Caco-2 (cell line): ENCODE measurements around the gene ANKMY1. TPM values are rescaled to one million over a fixed set of nuclear protein-coding genes. Genes with fewer than 3 reads are reported as not detected.
A peak's percentile ranks its signal among the peaks of the same experiment; 100 is the strongest.

Experiments used
- BruUV-seq: library from RNA; stranded (reverse); fragments of 400-500 nt; replicated peaks from 2 replicates; lab custom pipeline; 2021; lab: Mats Ljungman, UMichigan
- CTCF ChIA-PET: fragments of 300-600 bp; sonication (Branson Sonifier 250); formaldehyde crosslinking; loops from one replicate; lab custom pipeline; 2022; ENCODE audit warnings: antibody characterized with exemption; lab: Charles Lee
- POLR2A ChIA-PET: fragments of 300-600 bp; sonication (Branson Sonifier 250); formaldehyde crosslinking; loops from one replicate; lab custom pipeline; 2022; ENCODE audit warnings: antibody characterized with exemption; lab: Charles Lee
- DNase-seq, 2 experiments: peaks; one replicate each; pipeline versions ENCODE4 v3.0.0 to v3.0.0-alpha.2; 2020 to 2022
- H3K27me3 ChIP-seq: replicated peaks from 2 replicates; pipeline ENCODE4 v1.6.0; 2011; ENCODE audit warnings: low read length; ENCODE audit not compliant: control insufficient read depth, insufficient read depth
- H3K36me3 ChIP-seq: 2 replicates; pipeline ENCODE4 v1.5.1; 2011; ENCODE audit warnings: low read length; ENCODE audit not compliant: control insufficient read depth, insufficient read depth
- H3K4me1 ChIP-seq: fragments of 250-450 bp; sonication (Bioruptor Pico); 2 replicates; pipeline ENCODE4 v1.5.1; 2020; ENCODE audit warnings: mild to moderate bottlenecking
- H3K4me3 ChIP-seq: 2 replicates; pipeline ENCODE4 v1.5.1; 2011; ENCODE audit warnings: low read depth, mild to moderate bottlenecking, control low read depth, low read length
- H3K9me3 ChIP-seq: fragments of 250-450 bp; sonication (Bioruptor Pico); 2 replicates; pipeline ENCODE4 v1.5.1; 2020; ENCODE audit warnings: mild to moderate bottlenecking, moderate library complexity
- H3K27ac Mint-ChIP-seq: one replicate; pipeline ENCODE4 v1.8.0; 2022; ENCODE audit warnings: mixed read lengths; ENCODE audit not compliant: unreplicated experiment
- H3K27me3 Mint-ChIP-seq: one replicate; pipeline ENCODE4 v1.8.0; 2022; ENCODE audit warnings: mixed read lengths; ENCODE audit not compliant: insufficient read depth, unreplicated experiment
- H3K36me3 Mint-ChIP-seq: one replicate; pipeline ENCODE4 v1.8.0; 2022; ENCODE audit warnings: mild to moderate bottlenecking, mixed read lengths; ENCODE audit not compliant: insufficient read depth, unreplicated experiment
- H3K4me1 Mint-ChIP-seq: one replicate; pipeline ENCODE4 v1.8.0; 2022; ENCODE audit warnings: low read depth, mixed read lengths; ENCODE audit not compliant: unreplicated experiment
- H3K4me3 Mint-ChIP-seq: one replicate; pipeline ENCODE4 v1.8.0; 2022; ENCODE audit warnings: mild to moderate bottlenecking, moderate library complexity, mixed read lengths; ENCODE audit not compliant: unreplicated experiment
- H3K9me3 Mint-ChIP-seq: one replicate; pipeline ENCODE4 v1.8.0; 2022; ENCODE audit warnings: mixed read lengths; ENCODE audit not compliant: unreplicated experiment
- intact Hi-C: fragments of 100-400 bp; cut with micrococcal nuclease; formaldehyde crosslinking; loops from one replicate; pipeline ENCODE4 v1.10.0; 2022; ENCODE audit not compliant: unreplicated experiment
- total RNA-seq: library from RNA; stranded (reverse); gene quantifications from 2 replicates; pipeline ENCODE4 v1.2.3, GENCODE V29; 2022
- TF ChIP-seq, protein P1 (sequence below), 2 experiments: fragments of 200-600 bp in 1 of 2; IDR thresholded peaks; 1 replicate in 1 of 2; 2 replicates in 1 of 2; pipeline versions ENCODE4 v1.5.1 to v1.8.0; 2011 to 2022; ENCODE audit warnings: antibody characterized with exemption in 1 of 2, control low read depth in 1 of 2, inconsistent platforms in 1 of 2, low read depth in 1 of 2, low read length in 1 of 2, mild to moderate bottlenecking in 1 of 2, moderate library complexity in 1 of 2; ENCODE audit not compliant: insufficient read depth in 1 of 2, severe bottlenecking in 1 of 2, unreplicated experiment in 1 of 2

The ANKMY1 gene
- total RNA-seq, 1 experiment from 2014 or later: 12.2 TPM

DNA sequence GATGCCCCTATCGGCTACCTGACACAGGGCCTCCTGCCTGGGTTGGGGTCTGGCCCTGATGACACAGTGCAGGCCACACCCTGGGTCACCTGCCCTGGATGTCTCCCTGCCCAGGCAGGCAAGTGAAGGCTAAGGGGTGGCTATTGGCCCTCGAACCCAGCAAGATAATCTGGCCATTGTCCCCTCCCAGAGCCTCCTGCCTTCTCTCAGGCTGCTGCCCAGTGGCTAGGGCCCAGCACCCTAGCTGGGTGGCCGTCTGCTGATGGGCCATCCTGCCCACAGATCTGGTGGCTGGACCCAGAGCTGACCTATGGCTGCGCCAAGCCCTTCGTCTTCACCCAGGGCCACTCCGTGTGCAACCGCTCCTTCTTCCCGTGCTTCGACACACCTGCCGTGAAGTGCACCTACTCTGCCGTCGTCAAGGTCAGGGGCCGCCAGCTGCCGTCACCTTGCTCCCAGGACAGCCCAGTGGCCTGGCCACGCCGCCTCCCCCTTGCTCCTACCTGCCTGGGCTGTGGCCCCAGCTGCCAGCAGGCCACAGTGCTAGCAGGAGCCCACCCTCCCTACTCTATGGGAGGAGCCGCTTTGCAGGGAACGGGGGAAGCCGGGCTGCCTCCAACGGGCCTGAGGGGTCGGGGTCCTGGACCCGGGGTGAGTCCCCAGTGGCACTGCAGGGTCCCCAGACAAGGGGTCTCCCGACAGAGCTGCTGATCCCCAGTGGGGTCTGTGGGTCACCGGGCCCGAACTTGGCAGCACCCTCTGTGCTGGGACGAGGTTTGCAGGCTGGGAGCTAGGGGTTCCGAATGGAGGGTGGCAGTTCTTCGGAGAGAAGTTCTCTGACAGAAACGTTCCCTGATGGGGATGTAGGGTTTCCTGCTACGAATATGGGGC is 14.6 kb upstream of the ANKMY1 start:
- H3K4me1 ChIP-seq: peaks cover 5% of the 10 kb centered on the region; the same call in 1 of the 2 replicates
- H3K9me3 Mint-ChIP-seq: no peaks in the 10 kb centered on the region
- H3K4me1 Mint-ChIP-seq: no peaks in the 10 kb centered on the region
- no peak for DNase-seq
- no TSS peak for BruUV-seq
- intact Hi-C loops: no loop called here
- TF ChIP-seq, protein P1, sequence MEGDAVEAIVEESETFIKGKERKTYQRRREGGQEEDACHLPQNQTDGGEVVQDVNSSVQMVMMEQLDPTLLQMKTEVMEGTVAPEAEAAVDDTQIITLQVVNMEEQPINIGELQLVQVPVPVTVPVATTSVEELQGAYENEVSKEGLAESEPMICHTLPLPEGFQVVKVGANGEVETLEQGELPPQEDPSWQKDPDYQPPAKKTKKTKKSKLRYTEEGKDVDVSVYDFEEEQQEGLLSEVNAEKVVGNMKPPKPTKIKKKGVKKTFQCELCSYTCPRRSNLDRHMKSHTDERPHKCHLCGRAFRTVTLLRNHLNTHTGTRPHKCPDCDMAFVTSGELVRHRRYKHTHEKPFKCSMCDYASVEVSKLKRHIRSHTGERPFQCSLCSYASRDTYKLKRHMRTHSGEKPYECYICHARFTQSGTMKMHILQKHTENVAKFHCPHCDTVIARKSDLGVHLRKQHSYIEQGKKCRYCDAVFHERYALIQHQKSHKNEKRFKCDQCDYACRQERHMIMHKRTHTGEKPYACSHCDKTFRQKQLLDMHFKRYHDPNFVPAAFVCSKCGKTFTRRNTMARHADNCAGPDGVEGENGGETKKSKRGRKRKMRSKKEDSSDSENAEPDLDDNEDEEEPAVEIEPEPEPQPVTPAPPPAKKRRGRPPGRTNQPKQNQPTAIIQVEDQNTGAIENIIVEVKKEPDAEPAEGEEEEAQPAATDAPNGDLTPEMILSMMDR (IDR thresholded peaks at IDR 0.05; ENCODE audit: insufficient read depth in 1 of 2, low read depth in 1 of 2, low read length in 1 of 2, severe bottlenecking in 1 of 2, unreplicated experiment in 1 of 2): no peak
- H3K27ac Mint-ChIP-seq: no peak overlapping the region
- H3K27me3 Mint-ChIP-seq: no peaks in the 10 kb centered on the region
- no peak overlapping the region for H3K4me3 Mint-ChIP-seq
- peaks cover 6% of the 10 kb centered on the region for H3K36me3 Mint-ChIP-seq
- CTCF ChIA-PET: no interaction called here
- H3K4me3 ChIP-seq: no peak overlapping the region
- H3K36me3 ChIP-seq: no peaks in the 10 kb centered on the region
- POLR2A ChIA-PET: no interaction called here
- H3K9me3 ChIP-seq: no peaks in the 10 kb centered on the region
- H3K27me3 ChIP-seq: no peaks in the 10 kb centered on the region

DNA sequence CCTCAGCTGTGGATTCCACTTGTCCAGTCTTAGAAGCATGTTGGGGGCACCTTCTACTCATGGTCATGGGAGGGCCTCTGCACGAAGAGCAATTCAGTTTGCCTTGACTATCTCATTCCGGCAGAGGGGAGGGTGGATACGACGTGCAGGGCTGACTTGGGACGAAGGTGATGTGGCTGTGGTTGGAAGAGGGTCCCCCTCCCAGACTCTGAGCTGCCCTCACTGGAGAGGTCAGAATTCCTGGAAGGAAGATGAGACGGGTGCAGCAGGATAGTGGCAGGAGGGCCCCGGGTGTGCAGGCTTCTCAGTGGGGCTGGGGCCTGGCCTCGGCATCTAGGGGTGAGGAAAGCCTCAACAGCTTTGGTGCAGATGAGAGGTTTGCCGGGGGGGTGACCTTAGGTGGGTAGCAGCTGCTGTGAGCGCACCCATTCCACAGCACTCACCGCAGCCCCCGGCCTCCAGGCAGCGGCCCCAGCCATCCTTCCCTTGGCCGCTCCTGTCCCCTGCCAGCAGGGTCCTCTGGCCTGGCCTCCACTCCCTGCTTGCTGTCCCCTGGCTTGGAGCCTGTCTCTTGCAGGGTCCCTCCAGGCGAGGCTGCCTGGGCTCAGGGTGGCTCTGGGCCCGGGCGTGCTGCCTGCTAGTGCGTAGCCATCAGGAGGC is 13.7 kb upstream of the ANKMY1 start:
- Mint-ChIP-seq H3K36me3 (peaks cover 6% of the 10 kb centered on the region), H3K9me3 (no peaks in the 10 kb centered on the region), H3K27ac (no peak overlapping the region), H3K27me3 (no peaks in the 10 kb centered on the region), H3K4me3 (no peak overlapping the region), H3K4me1 (no peaks in the 10 kb centered on the region)
- Histone ChIP-seq H3K4me1 (peaks cover 12% of the 10 kb centered on the region), H3K27me3 (no peaks in the 10 kb centered on the region), H3K4me3 (no peak overlapping the region), H3K36me3 (no peaks in the 10 kb centered on the region), H3K9me3 (no peaks in the 10 kb centered on the region)
- BruUV-seq: no TSS peak
- TF ChIP-seq, protein P1 (IDR thresholded peaks at IDR 0.05; ENCODE audit: insufficient read depth in 1 of 2, low read depth in 1 of 2, low read length in 1 of 2, severe bottlenecking in 1 of 2, unreplicated experiment in 1 of 2): no peak
- peak in 1 of 2 experiments; percentile 19 for DNase-seq
- POLR2A ChIA-PET: no interaction called here
- CTCF ChIA-PET: no interaction called here
- intact Hi-C loops: no loop called here

DNA sequence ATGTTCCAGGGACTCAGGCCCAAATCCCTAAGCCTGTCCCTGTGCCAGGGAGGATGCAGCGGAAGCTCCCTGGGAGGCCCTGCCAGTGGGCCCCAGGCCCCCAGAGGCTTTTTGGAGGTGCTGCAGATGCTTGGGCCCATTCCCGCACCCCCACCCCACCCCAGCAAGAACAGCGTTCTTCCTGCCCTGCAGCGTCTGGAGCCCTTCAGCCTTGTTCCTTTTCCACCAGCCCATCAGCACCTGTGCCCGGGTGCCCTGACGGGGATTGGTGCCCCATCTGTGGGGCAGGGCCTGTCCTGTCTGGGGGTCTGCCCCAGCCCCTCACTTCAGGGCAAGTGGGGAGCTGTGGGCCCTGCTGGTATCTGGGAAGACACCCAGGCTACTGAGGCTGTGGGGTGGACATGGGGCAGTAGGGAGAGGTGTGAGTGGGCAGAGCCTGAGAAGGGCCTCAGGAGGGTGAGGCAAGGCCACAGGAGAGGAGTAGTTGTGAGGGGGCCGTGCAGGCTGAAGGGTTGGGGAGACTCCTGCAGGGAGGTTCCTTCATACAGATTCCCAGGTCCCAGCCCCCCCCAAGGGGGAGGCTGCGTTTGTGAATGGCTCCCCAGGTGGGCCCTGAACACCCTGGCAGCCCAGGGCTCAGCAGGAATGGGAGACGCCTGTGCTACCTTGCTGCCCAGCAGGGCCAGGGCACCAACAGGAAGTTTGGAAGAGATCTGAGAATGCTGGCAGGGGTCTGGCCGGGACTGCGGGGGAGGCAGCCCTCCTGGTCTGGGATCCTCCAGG is 12.9 kb upstream of the ANKMY1 start:
- H3K4me1 ChIP-seq: peaks cover 17% of the 10 kb centered on the region
- H3K4me3 ChIP-seq: no peak overlapping the region
- POLR2A ChIA-PET: no interaction called here
- H3K27me3 ChIP-seq: no peaks in the 10 kb centered on the region
- TF ChIP-seq, protein P1 (IDR thresholded peaks at IDR 0.05; ENCODE audit: insufficient read depth in 1 of 2, low read depth in 1 of 2, low read length in 1 of 2, severe bottlenecking in 1 of 2, unreplicated experiment in 1 of 2): no peak
- H3K9me3 ChIP-seq: no peaks in the 10 kb centered on the region
- no peak overlapping the region for H3K27ac Mint-ChIP-seq
- CTCF ChIA-PET: no interaction called here
- no peaks in the 10 kb centered on the region for H3K9me3 Mint-ChIP-seq
- no peak overlapping the region for H3K4me3 Mint-ChIP-seq
- intact Hi-C loops: no loop called here
- H3K27me3 Mint-ChIP-seq: no peaks in the 10 kb centered on the region
- H3K36me3 ChIP-seq: no peaks in the 10 kb centered on the region
- DNase-seq: peak in 1 of 2 experiments; percentile 16
- no TSS peak for BruUV-seq
- H3K36me3 Mint-ChIP-seq: peaks cover 6% of the 10 kb centered on the region
- H3K4me1 Mint-ChIP-seq: peaks cover under 1% of the 10 kb centered on the region
